ENCODE measurements around the gene GHITM. TPM values are rescaled to one million over a fixed set of nuclear protein-coding genes. Genes with fewer than 3 reads are reported as not detected.
"Not testable (repeated sequence)": the region's sequence is repeated elsewhere in the genome, so short reads cannot be mapped to it uniquely, and the experiment has no call there.

The GHITM gene
- total RNA-seq, 1 donor from 2014 or later = 118 TPM

GRCh38 chr10:84176351-84176750, 37.0 kb downstream of the GHITM start:
- DNase-seq (ENCODE audit: low spot score) = no peak

DNA sequence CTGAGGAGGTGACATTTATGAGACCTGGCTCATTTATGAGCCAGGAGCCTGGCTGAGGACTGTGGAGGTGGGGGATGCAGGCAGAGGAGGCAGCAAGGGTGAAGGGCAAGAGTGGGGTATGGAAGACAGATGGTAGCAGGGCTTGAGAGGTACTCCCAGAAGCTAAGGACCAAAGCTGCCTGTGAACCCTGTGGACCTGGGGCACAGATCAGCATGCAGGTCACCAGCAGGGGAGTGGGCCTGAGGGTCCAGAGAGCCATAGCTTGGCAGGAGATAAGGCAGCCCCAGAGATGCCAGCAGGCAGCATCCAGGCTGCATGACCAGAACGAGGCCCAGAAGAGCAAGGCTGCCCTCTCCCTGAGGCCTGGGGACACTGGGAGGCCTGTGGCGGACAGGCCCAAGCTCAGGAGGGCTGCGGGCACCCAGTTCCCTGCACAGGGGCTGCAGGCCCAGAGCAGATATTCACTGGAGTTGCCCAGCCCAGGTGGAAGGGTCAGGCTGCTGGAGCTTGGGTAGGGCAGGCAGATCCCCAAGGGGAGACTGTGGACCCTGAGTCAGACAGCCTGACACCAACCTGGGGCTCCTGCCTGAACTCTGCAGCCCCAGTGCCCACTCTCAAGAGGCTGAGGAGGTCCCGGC, 37.6 kb downstream of the GHITM start:
- no peak for DNase-seq (ENCODE audit: low spot score)

GRCh38 chr10:84177541-84178141, 38.3 kb downstream of the GHITM start:
- DNase-seq (ENCODE audit: low spot score) = no peak

DNA sequence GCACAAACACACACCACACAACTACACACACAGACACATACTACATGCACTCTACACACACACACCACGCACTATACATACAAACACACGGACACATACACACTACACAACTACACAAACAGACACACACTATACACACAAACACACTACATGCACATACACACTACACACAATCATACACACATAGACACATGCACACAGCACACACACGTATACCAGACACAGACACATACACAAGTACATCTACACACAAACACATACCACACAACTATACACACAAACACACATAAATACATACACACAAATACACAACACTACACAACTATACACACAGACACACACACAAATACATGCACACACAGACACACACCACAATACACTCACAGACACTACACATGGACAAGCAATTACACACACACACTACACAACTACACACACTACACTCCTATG, 38.9 kb downstream of the GHITM start:
- no peak for DNase-seq (ENCODE audit: low spot score)

GRCh38 chr10:84179059-84179710, 39.9 kb downstream of the GHITM start:
- peak; percentile 20 for DNase-seq (ENCODE audit: low spot score)

DNA sequence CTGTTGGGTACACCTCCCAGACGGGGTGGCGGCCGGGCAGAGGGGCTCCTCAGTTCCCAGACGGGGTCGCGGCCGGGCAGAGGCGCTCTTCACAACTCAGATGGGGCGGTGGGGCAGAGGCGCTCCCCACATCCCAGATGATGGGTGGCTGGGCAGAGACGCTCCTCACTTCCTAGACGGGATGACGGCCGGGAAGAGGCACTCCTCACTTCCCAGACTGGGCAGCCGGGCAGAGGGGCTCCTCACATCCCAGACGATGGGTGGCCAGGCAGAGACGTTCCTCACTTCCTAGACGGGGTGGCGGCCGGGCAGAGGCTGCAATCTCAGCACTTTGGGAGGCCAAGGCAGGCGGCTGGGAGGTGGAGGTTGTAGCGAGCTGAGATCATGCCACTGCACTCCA, 41.1 kb downstream of the GHITM start:
- DNase-seq (ENCODE audit: low spot score) = not testable (repeated sequence)

GRCh38 chr10:84181631-84182030, 42.3 kb downstream of the GHITM start:
- no peak for DNase-seq (ENCODE audit: low spot score)

- DNase-seq (ENCODE audit: low spot score) = no peak
Observed at GRCh38 chr10:84184517-84184916, 45.2 kb downstream of the GHITM start.

DNA sequence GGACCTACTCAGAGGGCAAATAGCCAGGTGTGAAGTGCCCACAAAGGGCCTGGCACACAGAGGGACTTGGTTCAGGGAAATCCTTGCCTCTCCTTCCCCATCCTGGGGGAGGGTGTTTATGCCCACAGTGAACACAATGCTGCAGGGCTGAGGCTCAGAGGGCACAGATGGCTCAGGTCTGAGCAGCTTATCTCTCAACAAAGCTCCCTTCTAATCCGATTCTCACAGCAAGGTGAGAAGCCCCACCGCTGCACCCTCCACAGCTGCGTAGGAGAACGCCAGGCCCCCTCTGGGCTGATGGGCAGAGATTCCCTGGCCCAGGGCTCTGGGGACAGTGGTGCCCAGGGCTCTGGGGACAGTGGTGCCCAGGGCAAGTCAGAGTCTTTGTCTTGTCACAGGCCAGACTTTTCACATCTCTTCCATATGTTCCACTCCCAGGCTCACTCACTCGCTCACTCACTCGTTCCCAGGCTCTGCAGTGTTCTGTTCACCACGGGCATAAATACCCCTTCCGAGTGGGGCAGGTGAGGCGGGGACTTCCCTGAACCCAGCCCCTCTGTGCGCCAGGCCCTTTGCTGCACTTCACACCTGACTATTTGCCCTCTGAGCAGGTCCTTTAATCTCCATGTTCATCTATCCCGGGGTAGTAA, 46.3 kb downstream of the GHITM start:
- DNase-seq (ENCODE audit: low spot score) = no peak

GRCh38 chr10:84188815-84189214, 49.5 kb downstream of the GHITM start:
- DNase-seq (ENCODE audit: low spot score) = no peak

DNA sequence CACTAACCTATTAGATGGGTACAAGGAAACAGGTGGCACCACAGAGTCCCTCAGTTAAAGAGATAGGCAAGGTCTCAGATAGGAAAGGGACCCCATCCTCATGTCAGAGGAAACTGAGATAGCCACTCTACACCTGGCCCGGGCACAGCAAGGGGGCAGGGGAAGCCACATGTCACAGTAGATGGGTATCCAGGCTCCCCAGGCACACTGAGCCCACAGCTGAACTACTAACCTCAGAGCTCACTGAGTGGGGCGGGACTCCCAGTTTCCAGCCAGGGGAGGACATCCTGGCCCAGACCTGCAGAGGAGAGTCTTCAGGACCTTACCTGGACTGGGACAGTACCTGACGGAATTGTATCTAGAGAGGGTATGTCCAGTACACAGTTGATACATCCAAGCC, 51.3 kb downstream of the GHITM start:
- no peak for DNase-seq (ENCODE audit: low spot score)

DNA sequence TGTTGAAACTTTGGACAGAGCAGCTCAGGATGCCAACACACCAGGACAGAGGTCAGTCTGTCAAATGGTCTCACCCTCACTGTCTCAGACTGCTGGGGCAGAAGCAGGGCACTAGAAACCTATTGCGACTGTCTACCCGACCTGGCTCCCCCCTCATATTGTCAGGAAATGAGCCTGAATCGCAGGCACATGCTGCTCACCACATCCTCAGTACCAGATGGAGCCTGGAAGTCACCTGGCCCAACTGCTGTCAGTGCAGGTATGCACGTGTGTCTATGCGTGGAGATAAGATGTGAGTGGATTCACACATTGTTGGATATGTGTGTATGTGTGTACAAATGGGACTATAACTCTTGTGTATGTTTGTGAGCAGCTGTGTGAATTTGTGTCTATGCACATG, 51.8 kb downstream of the GHITM start:
- no peak for DNase-seq (ENCODE audit: low spot score)

- DNase-seq (ENCODE audit: low spot score) = no peak
Observed at GRCh38 chr10:84193327-84193726, 54.0 kb downstream of the GHITM start.

DNA sequence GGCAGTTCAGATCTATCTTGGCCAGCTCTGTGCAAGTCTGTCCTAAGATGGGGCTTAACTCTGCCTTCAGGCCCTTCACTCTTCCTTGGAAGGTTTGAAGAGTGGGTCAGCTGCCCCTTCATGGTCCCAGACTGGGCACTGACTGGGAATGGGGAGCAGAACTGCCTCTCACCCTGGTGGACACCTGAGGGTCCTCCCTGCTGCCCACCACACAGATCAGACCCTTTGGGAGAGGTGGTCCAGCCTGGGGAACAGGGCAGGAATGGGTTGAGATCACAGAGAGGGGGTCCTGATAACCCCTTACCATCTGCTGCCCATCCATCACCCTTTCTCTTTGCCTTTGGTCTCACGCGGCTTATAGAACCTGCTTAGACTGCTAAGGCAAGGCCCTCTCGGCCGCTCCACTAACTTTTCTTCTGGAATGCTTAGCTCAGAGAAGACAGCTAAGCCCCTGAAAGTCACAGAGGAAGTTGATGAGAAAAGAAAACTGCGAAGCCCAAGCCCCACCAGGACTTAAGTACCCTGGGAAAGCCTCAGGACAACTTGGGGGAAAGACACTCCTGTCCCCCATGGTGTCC, 54.6 kb downstream of the GHITM start:
- DNase-seq (ENCODE audit: low spot score) = no peak

DNA sequence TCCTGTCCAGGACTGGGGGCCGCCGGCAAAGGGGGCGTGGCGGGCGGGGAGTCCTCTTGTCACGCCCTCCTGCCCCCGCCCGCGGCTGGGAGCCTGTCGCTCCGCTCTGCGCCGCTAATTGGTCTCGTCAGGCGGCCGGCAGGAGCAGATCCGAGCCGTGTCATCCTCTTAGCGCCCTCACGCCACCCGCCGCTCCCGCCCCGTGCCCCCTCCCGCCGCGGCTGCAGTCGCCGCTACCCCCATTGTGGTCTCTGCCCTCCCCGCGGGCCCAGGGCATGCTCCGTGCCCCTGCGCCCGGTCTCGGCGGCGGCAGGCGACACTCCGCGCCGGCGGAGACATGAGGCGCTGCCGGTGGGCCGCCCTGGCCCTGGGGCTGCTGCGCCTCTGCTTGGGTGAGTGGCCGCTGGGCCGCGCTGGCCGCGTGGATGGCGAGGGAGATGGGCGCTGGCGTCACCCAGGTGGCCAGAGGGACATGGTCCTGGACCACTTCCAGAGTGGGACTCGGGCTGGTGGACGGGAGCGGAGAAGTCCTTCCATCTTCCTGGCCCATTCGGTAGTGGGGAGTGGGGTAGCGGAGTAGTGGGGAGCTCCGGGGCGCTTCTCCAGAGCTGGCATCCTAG, 55.2 kb downstream of the GHITM start, which contains the start of gene CDHR1:
TSS of gene CDHR1 (plus strand) at position 114 of the 620 bp plus-strand sequence. CDS start at position 338, 224 bp downstream.
- DNase-seq (ENCODE audit: low spot score) = no peak

- no peak for DNase-seq (ENCODE audit: low spot score)
Observed at GRCh38 chr10:84195044-84195830, 55.9 kb downstream of the GHITM start.

GRCh38 chr10:84196083-84196482, 56.8 kb downstream of the GHITM start:
- DNase-seq (ENCODE audit: low spot score) = no peak

DNA sequence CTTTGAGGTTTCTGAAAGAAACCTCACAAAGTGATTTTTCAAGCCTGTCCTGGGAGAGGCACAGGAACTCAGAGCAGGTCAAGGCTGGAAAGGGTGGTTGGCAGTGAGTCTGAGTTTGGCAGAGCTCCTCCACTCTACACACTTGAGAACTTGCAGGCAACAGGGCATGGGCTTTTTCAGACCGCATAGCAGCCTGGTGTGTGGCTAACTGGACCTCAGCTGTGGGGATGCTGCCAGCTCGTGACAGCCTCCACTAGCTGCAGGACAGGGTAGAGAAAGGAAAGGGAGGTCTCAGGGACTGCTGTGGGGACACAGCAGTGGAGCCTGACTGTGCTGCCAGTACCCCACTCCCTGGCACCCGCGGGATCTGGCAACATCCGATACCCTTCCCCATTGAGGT, 57.6 kb downstream of the GHITM start:
- DNase-seq (ENCODE audit: low spot score) = no peak

DNA sequence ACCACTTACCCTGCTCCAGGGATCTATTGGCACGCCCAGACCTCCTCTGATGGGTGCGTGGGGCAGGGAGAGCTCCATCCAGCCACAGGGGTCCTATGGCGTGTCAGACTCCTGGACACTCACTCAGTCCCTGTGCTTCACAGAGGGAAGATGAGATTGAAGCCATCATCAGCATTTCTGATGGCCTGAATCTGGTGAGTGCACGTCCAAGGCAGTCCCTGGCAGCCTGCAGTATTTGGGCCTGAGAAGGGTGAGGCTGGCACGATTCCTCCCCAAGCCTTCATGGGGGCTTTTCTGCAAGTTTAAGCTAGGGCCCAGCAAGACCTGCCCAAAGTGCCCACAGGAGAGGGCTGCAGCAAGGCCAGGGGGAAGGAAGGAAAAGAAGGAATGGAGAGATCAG, 58.3 kb downstream of the GHITM start:
- no peak for DNase-seq (ENCODE audit: low spot score)

DNA sequence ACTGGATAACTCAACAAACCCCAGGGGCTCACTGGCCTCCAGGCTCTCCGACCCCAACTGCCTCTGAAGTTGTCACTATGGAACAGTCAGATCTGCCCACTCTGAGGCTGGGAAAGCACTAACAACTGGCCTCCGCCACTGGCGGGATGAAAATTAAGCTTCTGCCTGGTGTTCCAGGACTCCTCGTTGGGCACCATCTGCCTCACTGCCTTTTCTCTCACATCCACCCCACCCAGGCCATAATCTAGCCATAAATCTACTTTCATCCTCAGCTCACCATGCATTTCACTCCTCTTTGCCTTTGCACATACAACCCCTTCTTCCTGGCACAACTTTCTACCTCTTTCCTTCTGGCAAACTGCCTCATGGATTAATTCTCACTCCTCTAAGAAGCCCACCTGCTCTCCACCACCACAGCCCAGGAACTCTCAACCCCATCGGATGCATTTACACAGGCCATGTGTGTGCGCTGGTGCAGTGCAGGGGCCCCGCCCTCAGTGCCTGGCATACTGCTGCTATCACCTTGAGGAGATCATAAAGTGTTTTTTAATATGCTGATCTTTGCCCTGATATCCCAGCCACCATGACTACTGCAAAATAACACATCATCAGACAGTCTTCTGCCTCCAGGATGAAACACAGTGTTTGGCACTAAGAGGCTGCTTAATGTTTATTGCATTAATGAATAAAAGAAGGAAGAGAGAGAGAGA, 59.1 kb downstream of the GHITM start:
- DNase-seq (ENCODE audit: low spot score) = no peak
